Loucy (cell line): Measurements from ENCODE around the gene DSC1.

Source experiments
- CTCF ChIP-seq: fragments of 200-600 bp; sonication (generic); conservative IDR thresholded peaks from 2 replicates; pipeline ENCODE4 v1.5.1; 2014; ENCODE audit warnings: mild to moderate bottlenecking, antibody characterized with exemption, low read length
- EZH2phosphoT487 ChIP-seq: fragments of 200-600 bp; IDR thresholded peaks from 2 replicates; pipeline ENCODE4 v1.6.1; 2018; ENCODE audit warnings: antibody characterized with exemption, mild to moderate bottlenecking, moderate library complexity, borderline replicate concordance

- TF ChIP-seq CTCF (no peak), EZH2phosphoT487 (no peak)
These were observed 42.2 kb upstream of the DSC1 start for GRCh38 chr18:31204833-31205232.
